Prostate gland (tissue), 2 donors: ENCODE data around the gene RARA. TPM values are rescaled to one million over a fixed set of nuclear protein-coding genes. Genes with fewer than 3 reads are reported as not detected.

ENCODE experiments used
- DNase-seq: peaks from one replicate; pipeline ENCODE4 v3.0.0-alpha.2; 2019; ENCODE audit warnings: low spot score
- H3K27ac ChIP-seq, 2 donors: fragments of 200-600 bp; sonication (generic); 2 replicates each; pipeline ENCODE4 v1.5.1; 2017 to 2019
- H3K27me3 ChIP-seq: fragments of 200-600 bp; sonication (generic); replicated peaks from 2 replicates; pipeline ENCODE4 v1.5.1; 2019; ENCODE audit not compliant: insufficient read depth
- H3K36me3 ChIP-seq, 2 donors: fragments of 200-600 bp; sonication (generic); 1 replicate in 1 of 2; 2 replicates in 1 of 2; pipeline versions ENCODE4 v1.5.1 to v1.8.1; 2017 to 2019
- H3K4me1 ChIP-seq: fragments of 200-600 bp; sonication (generic); replicated peaks from 2 replicates; pipeline ENCODE4 v1.5.1; 2019
- H3K4me3 ChIP-seq, 2 donors: fragments of 200-600 bp; sonication (generic); 2 replicates each; pipeline ENCODE4 v1.5.1; 2017 to 2019
- H3K9me3 ChIP-seq: fragments of 200-600 bp; sonication (generic); 2 replicates; pipeline ENCODE4 v1.5.1; 2017
- CTCF ChIP-seq, 4 experiments: fragments of 200-600 bp in 2 of 4; fragments of 450-650 bp in 2 of 4; sonication (generic) in 2 of 4; IDR thresholded peaks; 1 replicate in 3 of 4; 2 replicates in 1 of 4; pipeline ENCODE4 v1.5.1; 2016 to 2019; ENCODE audit warnings: antibody characterized with exemption in 4 of 4, mild to moderate bottlenecking in 2 of 4, moderate library complexity in 2 of 4
- POLR2A ChIP-seq: fragments of 450-650 bp; IDR thresholded peaks from one replicate; pipeline ENCODE4 v1.6.1; 2016; ENCODE audit warnings: antibody characterized with exemption, mild to moderate bottlenecking
- POLR2AphosphoS5 ChIP-seq: sonication (generic); formaldehyde crosslinking; IDR thresholded peaks from one replicate; pipeline ENCODE4 v1.6.1; 2017; ENCODE audit warnings: antibody characterized with exemption
- WGBS: methylation state at CpG from one replicate; pipeline ENCODE4 v1.1.5; 2018; 5-methylcytosine and 5-hydroxymethylcytosine counted together
- intact Hi-C: fragments of 100-400 bp; cut with DNase I; formaldehyde crosslinking; loops from one replicate; pipeline ENCODE4 v1.14.2; 2022
- total RNA-seq, 2 donors: library from RNA; depleted of rRNA; stranded (reverse); fragments of >200 nt; gene quantifications; one replicate each; pipeline ENCODE4 v1.1.0, GENCODE V29; 2016

RARA gene
- total RNA-seq, 2 donors from 2014 or later, result 24.4 to 70.6 TPM

- no peak for DNase-seq
- no peaks in the 10 kb centered on the region for H3K4me1 ChIP-seq
- intact Hi-C loops, result no loop called here
- H3K27me3 ChIP-seq, result no peaks in the 10 kb centered on the region
- peaks cover 0 to 2% of the 10 kb centered on the region in 2 donors for H3K36me3 ChIP-seq
- H3K9me3 ChIP-seq, result no peaks in the 10 kb centered on the region
- whole genome bisulfite sequencing, result 86% methylated on average over 5 of the region's 5 CpGs
- TF ChIP-seq POLR2AphosphoS5, result no peak
- no peak for TF ChIP-seq POLR2A
- no peak for TF ChIP-seq CTCF (IDR thresholded peaks at IDR 0.05)
- H3K4me3 ChIP-seq, result no peak overlapping the region
- H3K27ac ChIP-seq, result no peak overlapping the region
Observed at GRCh38 chr17:40265337-40265736, 43.6 kb upstream of the RARA start.

GRCh38 chr17:40266882-40267281 is 42.1 kb upstream of the RARA start:
- Histone ChIP-seq H3K4me1 (no peaks in the 10 kb centered on the region), H3K27me3 (no peaks in the 10 kb centered on the region), H3K27ac (no peak overlapping the region), H3K9me3 (no peaks in the 10 kb centered on the region), H3K4me3 (no peak overlapping the region), H3K36me3 (peaks cover 0 to 2% of the 10 kb centered on the region in 2 donors)
- no peak for DNase-seq
- TF ChIP-seq POLR2A (no peak), CTCF (IDR thresholded peaks at IDR 0.05) (no peak), POLR2AphosphoS5 (no peak)
- 97% methylated on average over 6 of the region's 6 CpGs for WGBS
- intact Hi-C loops, result no loop called here

- intact Hi-C loops, result no loop called here
- no peak for TF ChIP-seq POLR2A
- no peak for TF ChIP-seq POLR2AphosphoS5
- TF ChIP-seq CTCF (IDR thresholded peaks at IDR 0.05), result no peak
- Histone ChIP-seq H3K9me3 (no peaks in the 10 kb centered on the region), H3K4me3 (no peak overlapping the region), H3K4me1 (no peaks in the 10 kb centered on the region), H3K36me3 (no peaks in the 10 kb centered on the region), H3K27ac (no peak overlapping the region), H3K27me3 (no peaks in the 10 kb centered on the region)
- WGBS, result 77% methylated on average over 2 of the region's 2 CpGs
- no peak for DNase-seq
Observed at GRCh38 chr17:40268141-40268712, 40.8 kb upstream of the RARA start.

GRCh38 chr17:40278414-40278813 is 30.6 kb upstream of the RARA start:
- DNase-seq, result no peak
- intact Hi-C loops, result no loop called here
- Histone ChIP-seq H3K4me1 (no peaks in the 10 kb centered on the region), H3K27me3 (no peaks in the 10 kb centered on the region), H3K27ac (no peak overlapping the region), H3K36me3 (peaks cover 0 to 10% of the 10 kb centered on the region in 2 donors), H3K9me3 (no peaks in the 10 kb centered on the region), H3K4me3 (no peak overlapping the region)
- WGBS, result 91% methylated on average over 1 of the region's 1 CpG
- TF ChIP-seq POLR2AphosphoS5, result no peak
- no peak for TF ChIP-seq CTCF (IDR thresholded peaks at IDR 0.05)
- TF ChIP-seq POLR2A, result no peak

GRCh38 chr17:40279402-40279801 is 29.6 kb upstream of the RARA start:
- Histone ChIP-seq H3K4me1 (no peaks in the 10 kb centered on the region), H3K27ac (no peak overlapping the region), H3K9me3 (no peaks in the 10 kb centered on the region), H3K36me3 (peaks cover 0 to 10% of the 10 kb centered on the region in 2 donors), H3K4me3 (no peak overlapping the region), H3K27me3 (no peaks in the 10 kb centered on the region)
- TF ChIP-seq POLR2AphosphoS5 (no peak), CTCF (IDR thresholded peaks at IDR 0.05) (no peak), POLR2A (no peak)
- DNase-seq, result no peak
- intact Hi-C loops, result no loop called here
- WGBS, result 92% methylated on average over 4 of the region's 4 CpGs
